GM10266 (cell line): Measurements from ENCODE around the gene USP35.

Source experiments
- DNase-seq: peaks from one replicate; pipeline ENCODE4 v3.0.0; 2012; ENCODE audit errors: extremely low spot score
- CTCF ChIP-seq: IDR thresholded peaks from 2 replicates; pipeline ENCODE4 v1.5.1; 2012; ENCODE audit warnings: mild to moderate bottlenecking, low read depth; ENCODE audit not compliant: control insufficient read depth, insufficient read depth; ENCODE audit errors: missing control alignments

The USP35 gene

GRCh38 chr11:78192911-78193351 lies 4.2 kb downstream of the USP35 start:
- no peak for TF ChIP-seq CTCF
- DNase-seq = no peak

- no peak for TF ChIP-seq CTCF
- DNase-seq = no peak
Observed at GRCh38 chr11:78193806-78194205, 5.1 kb downstream of the USP35 start.

GRCh38 chr11:78194490-78194889 lies 5.8 kb downstream of the USP35 start:
- TF ChIP-seq CTCF = no peak
- DNase-seq = no peak

- DNase-seq = no peak
- no peak for TF ChIP-seq CTCF
Observed at GRCh38 chr11:78195917-78196560, 7.3 kb downstream of the USP35 start.

DNA sequence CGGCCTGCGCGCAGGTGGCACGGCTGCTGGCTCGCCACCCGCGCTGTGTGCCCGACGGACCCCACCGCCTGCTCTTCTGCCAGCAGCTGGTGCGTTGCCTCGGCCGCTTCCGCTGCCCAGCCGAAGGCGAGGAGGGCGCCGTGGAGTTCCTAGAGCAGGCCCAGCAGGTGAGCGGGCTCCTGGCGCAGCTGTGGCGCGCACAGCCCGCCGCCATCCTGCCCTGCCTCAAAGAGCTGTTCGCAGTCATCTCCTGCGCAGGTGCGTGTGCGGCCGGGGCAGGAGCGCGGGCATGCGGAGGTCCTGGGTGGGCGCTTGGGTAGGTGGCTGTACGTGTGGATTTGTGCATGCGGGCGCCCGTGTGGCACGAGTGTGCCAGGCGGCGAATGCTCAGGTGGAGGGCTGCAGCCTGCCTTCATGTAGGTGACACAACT lies 8.0 kb downstream of the USP35 start:
- DNase-seq = no peak
- no peak for TF ChIP-seq CTCF

DNA sequence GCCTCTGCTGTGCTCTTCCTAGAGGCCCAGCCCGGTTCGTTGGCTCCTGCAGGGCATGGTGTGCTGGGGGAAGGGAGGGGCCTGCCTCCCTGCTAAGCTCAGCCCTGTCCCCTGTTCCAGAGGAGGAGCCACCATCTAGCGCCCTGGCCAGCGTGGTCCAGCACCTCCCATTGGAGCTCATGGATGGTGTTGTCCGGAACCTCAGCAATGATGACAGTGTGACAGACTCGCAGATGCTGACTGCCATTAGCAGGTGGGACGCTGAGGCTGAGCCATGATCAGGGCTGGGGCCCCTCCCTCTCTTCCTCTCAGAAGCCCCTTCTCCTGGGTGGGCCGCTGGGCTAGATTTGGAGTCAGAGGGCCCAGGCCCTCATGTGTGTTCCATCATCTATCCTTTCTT lies 9.1 kb downstream of the USP35 start:
- no peak for DNase-seq
- no peak for TF ChIP-seq CTCF

- DNase-seq = no peak
- TF ChIP-seq CTCF = no peak
Observed at GRCh38 chr11:78199015-78199652, 10.4 kb downstream of the USP35 start.
